Choroid plexus epithelial cell (primary cell): ENCODE measurements around the gene LRIT2.
"Not testable (repeated sequence)": the region's sequence is repeated elsewhere in the genome, so short reads cannot be mapped to it uniquely, and the experiment has no call there.

Experiments
- DNase-seq: peaks from one replicate; pipeline ENCODE4 v3.0.0-alpha.2; 2010; ENCODE audit warnings: low read depth
- H3K4me3 ChIP-seq: 2 replicates; pipeline ENCODE4 v1.5.1; 2011; ENCODE audit warnings: low read depth, mild to moderate bottlenecking, control low read depth, low read length, moderate library complexity
- TF ChIP-seq, protein P1 (sequence below): conservative IDR thresholded peaks from 2 replicates; pipeline ENCODE4 v1.5.1; 2011; ENCODE audit warnings: low read depth, mild to moderate bottlenecking, control low read depth, inconsistent platforms, low read length, moderate library complexity

The LRIT2 gene

DNA sequence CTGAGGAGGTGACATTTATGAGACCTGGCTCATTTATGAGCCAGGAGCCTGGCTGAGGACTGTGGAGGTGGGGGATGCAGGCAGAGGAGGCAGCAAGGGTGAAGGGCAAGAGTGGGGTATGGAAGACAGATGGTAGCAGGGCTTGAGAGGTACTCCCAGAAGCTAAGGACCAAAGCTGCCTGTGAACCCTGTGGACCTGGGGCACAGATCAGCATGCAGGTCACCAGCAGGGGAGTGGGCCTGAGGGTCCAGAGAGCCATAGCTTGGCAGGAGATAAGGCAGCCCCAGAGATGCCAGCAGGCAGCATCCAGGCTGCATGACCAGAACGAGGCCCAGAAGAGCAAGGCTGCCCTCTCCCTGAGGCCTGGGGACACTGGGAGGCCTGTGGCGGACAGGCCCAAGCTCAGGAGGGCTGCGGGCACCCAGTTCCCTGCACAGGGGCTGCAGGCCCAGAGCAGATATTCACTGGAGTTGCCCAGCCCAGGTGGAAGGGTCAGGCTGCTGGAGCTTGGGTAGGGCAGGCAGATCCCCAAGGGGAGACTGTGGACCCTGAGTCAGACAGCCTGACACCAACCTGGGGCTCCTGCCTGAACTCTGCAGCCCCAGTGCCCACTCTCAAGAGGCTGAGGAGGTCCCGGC is 48.4 kb downstream of the LRIT2 start:
- no peak overlapping the region for H3K4me3 ChIP-seq
- DNase-seq = no peak
- TF ChIP-seq, protein P1, sequence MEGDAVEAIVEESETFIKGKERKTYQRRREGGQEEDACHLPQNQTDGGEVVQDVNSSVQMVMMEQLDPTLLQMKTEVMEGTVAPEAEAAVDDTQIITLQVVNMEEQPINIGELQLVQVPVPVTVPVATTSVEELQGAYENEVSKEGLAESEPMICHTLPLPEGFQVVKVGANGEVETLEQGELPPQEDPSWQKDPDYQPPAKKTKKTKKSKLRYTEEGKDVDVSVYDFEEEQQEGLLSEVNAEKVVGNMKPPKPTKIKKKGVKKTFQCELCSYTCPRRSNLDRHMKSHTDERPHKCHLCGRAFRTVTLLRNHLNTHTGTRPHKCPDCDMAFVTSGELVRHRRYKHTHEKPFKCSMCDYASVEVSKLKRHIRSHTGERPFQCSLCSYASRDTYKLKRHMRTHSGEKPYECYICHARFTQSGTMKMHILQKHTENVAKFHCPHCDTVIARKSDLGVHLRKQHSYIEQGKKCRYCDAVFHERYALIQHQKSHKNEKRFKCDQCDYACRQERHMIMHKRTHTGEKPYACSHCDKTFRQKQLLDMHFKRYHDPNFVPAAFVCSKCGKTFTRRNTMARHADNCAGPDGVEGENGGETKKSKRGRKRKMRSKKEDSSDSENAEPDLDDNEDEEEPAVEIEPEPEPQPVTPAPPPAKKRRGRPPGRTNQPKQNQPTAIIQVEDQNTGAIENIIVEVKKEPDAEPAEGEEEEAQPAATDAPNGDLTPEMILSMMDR = no peak

DNA sequence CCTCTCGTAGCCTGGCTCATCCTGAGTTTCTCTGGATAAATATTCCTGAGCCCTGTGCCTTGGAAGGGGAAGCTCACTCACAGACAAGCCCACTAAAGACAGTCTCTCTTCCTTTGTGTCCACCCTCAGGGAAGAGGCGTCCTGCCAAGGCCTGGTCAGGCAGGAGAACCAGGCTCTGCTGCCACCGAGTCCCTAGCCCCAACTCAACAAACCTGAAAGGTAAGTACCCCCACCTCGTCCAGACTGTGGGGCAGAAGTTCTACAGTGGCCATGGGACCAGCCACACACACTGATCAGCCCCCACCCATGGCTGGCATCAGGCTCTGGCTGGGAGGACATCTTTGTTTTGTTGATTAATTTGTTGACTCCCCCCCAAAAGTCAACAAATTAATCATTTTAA is 49.0 kb downstream of the LRIT2 start:
- H3K4me3 ChIP-seq = no peak overlapping the region
- DNase-seq = no peak
- TF ChIP-seq, protein P1 = no peak

DNA sequence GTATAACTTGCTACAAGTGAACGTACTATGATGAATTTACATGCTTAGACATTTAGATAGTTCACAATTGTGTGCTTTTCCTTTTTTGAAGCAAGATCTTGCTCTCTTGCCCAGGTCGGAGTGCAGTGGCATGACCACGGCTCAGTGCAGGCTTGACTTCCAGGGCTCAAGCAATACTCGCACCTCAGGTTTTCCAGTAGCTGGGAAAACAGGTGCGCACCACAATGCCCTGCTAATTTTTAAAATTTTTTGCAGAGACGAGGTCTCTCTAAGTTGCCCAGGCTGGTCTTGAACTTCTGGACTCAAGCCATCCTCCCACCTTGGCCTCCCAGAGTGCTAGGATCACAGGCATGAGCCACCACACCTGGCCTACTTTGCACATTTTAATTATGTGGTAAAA is 49.9 kb downstream of the LRIT2 start:
- DNase-seq = no peak
- H3K4me3 ChIP-seq = no peak overlapping the region
- TF ChIP-seq, protein P1 = no peak

DNA sequence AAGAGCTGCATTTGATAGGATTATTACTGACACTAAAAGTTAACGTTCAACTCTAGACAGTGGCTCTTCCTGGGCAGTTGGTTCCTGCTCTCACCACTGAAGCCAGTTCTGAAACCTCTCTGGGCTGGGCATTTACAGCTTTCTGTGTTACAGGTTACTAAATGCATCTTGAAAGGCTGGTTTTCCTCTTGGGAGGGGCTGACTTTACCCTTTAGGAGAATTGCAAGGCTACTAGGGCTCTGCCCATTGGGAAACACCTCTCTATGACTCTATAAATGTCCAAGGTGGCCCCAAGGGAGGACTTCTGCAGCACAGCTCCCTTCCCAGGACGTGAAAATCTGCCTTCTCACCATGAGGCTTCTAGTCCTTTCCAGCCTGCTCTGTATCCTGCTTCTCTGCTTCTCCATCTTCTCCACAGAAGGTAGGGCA is 51.8 kb downstream of the LRIT2 start, which contains the start of gene GPR15LG:
Gene GPR15LG (plus strand): TSS at position 301 of the 429 bp plus-strand sequence. CDS start 51 bp downstream, at position 352.
- TF ChIP-seq, protein P1 = no peak
- no peak within 1 kb of the TSS for H3K4me3 ChIP-seq
- no peak for DNase-seq

DNA sequence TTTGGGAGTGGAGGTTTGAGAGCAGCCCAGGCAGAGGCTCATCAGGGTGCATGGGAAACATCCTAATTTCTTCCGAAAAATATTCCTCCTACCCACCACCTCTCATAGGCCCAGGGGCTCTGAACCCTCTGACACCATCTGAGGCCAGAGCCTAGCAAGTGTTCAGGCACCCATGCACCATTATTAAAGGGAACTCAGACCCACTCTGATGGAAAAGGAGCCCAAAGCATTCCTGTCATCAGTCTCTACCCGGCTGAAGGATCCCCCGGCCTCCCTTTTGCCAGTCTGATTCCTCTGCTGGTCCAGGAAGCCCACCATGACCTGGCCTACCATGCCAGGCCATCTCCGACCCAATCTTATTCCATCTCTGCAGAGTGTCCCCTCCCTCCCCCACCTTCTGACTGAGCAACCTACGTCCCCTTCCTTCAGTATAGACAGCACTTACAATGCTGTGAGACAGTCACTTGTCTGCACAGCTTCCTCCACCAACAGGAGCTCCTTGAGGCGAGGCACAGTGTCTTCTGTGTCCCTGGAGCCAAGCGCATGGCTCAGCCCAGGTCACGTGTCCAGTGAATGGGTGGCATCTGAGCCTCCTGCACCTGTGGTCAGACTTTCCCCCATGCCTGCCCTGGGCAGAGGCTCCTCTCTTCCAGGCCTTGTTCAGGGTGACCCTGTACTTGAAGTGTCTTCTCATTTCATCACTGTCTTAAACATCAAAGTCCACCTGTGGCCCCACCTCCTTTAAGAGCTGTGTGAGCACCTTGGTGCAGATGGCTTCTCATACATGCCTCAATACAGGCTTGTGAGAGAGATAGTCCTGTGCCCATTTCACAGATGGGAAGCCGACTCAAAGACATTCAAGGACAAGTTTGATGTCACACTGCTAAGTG is 52.6 kb downstream of the LRIT2 start:
- DNase-seq = no peak
- TF ChIP-seq, protein P1 = no peak
- no peak overlapping the region for H3K4me3 ChIP-seq

DNA sequence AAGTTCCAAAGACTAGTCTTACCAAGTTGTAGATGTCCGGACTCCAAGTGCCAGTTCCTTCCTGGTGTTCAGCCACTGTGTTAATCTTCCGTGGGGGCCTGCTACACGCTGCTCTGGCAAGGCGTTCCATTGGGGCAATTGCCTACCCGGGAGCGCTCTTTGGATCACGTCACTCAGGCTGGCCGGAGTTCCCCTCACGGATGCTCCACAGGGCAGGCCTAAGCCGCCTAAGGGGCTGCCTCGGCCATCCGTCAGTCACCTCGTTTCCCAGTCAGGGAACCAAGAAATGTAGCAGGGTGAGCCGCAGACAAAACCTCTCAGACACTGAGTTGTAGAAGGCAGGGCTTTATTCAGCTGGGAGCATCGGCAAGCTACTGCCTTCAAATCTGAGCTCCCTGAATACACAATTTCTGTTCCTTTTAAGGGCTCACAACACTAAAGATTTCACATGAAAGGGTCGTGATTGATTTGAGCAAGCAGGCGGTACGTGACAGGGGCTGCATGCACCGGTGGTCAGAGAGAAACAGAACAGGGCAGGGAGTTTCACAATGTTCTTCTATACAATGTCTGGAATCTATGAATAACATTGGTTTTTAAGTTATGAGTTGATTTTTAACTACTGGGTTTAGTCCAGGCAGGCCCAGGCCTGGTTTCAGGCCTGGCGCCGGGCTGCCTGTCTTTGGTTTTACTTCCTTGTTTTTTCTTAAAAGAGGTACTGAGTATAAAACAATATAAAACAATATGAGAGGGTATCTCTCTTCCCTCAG is 53.5 kb downstream of the LRIT2 start:
- DNase-seq, H3K4me3 ChIP-seq: not testable (repeated sequence)

DNA sequence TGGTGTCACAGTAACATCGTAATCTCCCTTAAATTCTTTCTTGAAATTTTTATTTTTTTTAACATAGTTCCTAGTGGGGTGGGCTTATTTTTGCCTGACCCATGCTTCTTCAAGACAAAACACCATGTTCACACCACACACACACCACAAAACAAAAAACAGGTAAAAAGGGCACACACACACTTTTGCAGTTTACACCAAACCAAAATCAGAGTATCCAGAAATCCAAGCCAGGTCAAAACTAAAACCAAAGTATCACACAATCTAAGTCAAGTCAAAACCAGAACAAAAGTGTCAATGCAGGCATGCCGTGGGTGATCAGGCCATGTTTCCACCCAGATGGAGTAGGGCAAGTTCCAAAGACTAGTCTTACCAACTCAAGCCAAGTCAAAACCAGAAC is 54.1 kb downstream of the LRIT2 start:
- H3K4me3 ChIP-seq, DNase-seq: not testable (repeated sequence)
